SHP77 treated with DMSO at 0.1 percent for 48 hours (cell line): ENCODE results near the gene CEP55.

Experiments used
- DNase-seq: peaks from one replicate; lab custom pipeline; 2025; lab: John Stamatoyannopoulos, UW

CEP55 gene

GRCh38 chr10:93566435-93567276, 70.2 kb downstream of the CEP55 start, which contains the start of gene FFAR4:
FFAR4 (plus strand) TSS chr10:93566665; CDS start chr10:93566721, 56 bp downstream.
- no peak for DNase-seq

GRCh38 chr10:93567277-93568104, 71.1 kb downstream of the CEP55 start:
- DNase-seq, result no peak

GRCh38 chr10:93568105-93568390, 71.6 kb downstream of the CEP55 start:
- no peak for DNase-seq

GRCh38 chr10:93570383-93570782, 74.0 kb downstream of the CEP55 start:
- DNase-seq, result no peak

GRCh38 chr10:93572606-93573005, 76.2 kb downstream of the CEP55 start:
- DNase-seq, result no peak

- DNase-seq, result no peak
These were observed 76.9 kb downstream of the CEP55 start for GRCh38 chr10:93573051-93573909.

GRCh38 chr10:93573924-93574323, 77.5 kb downstream of the CEP55 start:
- DNase-seq, result no peak

GRCh38 chr10:93576888-93577287, 80.5 kb downstream of the CEP55 start:
- DNase-seq, result no peak

GRCh38 chr10:93577565-93577964, 81.2 kb downstream of the CEP55 start:
- no peak for DNase-seq
